Measurements from ENCODE around the gene STC2.
"Not testable (repeated sequence)": the region's sequence is repeated elsewhere in the genome, so short reads cannot be mapped to it uniquely, and the experiment has no call there.

The STC2 gene

GRCh38 chr5:173290477-173291131 is 37.6 kb downstream of the STC2 start:
- H3K4me3 ChIP-seq (ENCODE audit: low read depth, low read length): no peak overlapping the region
- H3K27me3 ChIP-seq (ENCODE audit: control insufficient read depth, insufficient read depth, low read length): peaks cover 19% of the 10 kb centered on the region
- no peak overlapping the region for H3K27ac ChIP-seq (ENCODE audit: low read depth, low read length)
- H3K36me3 ChIP-seq (ENCODE audit: control insufficient read depth, insufficient read depth, low read length): no peaks in the 10 kb centered on the region
- H3K4me1 ChIP-seq (ENCODE audit: control insufficient read depth, insufficient read depth, low read length): peaks cover 18% of the 10 kb centered on the region
- H3K9ac ChIP-seq (ENCODE audit: low read depth, low read length): no peak overlapping the region
- no peaks in the 10 kb centered on the region for H3K9me3 ChIP-seq (ENCODE audit: control insufficient read depth, insufficient read depth, low read length)

DNA sequence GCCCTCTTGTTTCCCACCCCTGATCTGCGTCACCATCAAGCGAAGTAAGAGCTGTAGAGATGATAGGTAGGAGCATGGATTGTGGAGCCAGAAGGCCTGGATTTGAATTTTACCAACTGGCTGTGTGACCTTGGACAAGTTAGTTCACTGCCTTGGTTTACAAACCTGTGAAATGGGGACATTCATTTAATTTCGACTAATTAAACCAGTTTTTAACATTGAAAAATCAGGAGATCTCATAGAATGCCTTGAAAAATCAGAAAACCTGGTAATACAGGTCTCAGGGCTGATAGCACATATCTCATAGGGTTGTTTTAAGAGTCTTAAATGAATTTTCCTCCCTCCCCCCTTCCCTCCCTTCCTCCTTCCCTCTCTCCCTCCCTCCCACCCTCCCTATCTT is 38.8 kb downstream of the STC2 start:
- Histone ChIP-seq H3K4me1 (ENCODE audit: control insufficient read depth, insufficient read depth, low read length) (peaks cover 15% of the 10 kb centered on the region), H3K4me3 (ENCODE audit: low read depth, low read length) (no peak overlapping the region), H3K27me3 (ENCODE audit: control insufficient read depth, insufficient read depth, low read length) (peaks cover 21% of the 10 kb centered on the region), H3K9ac (ENCODE audit: low read depth, low read length) (no peak overlapping the region), H3K36me3 (ENCODE audit: control insufficient read depth, insufficient read depth, low read length) (no peaks in the 10 kb centered on the region), H3K27ac (ENCODE audit: low read depth, low read length) (no peak overlapping the region), H3K9me3 (ENCODE audit: control insufficient read depth, insufficient read depth, low read length) (no peaks in the 10 kb centered on the region; the same call in 1 of the 2 replicates)

- Histone ChIP-seq H3K27me3 (ENCODE audit: control insufficient read depth, insufficient read depth, low read length) (peaks cover 23% of the 10 kb centered on the region), H3K36me3 (ENCODE audit: control insufficient read depth, insufficient read depth, low read length) (no peaks in the 10 kb centered on the region), H3K4me3 (ENCODE audit: low read depth, low read length) (no peak overlapping the region), H3K9ac (ENCODE audit: low read depth, low read length) (no peak overlapping the region), H3K27ac (ENCODE audit: low read depth, low read length) (no peak overlapping the region), H3K9me3 (ENCODE audit: control insufficient read depth, insufficient read depth, low read length) (no peaks in the 10 kb centered on the region; the same call in 1 of the 2 replicates), H3K4me1 (ENCODE audit: control insufficient read depth, insufficient read depth, low read length) (peaks cover 11% of the 10 kb centered on the region)
Measured at GRCh38 chr5:173288632-173289031, 39.6 kb downstream of the STC2 start.

GRCh38 chr5:173287086-173287485 is 41.1 kb downstream of the STC2 start:
- no peak overlapping the region for H3K4me3 ChIP-seq (ENCODE audit: low read depth, low read length)
- no peak overlapping the region for H3K9ac ChIP-seq (ENCODE audit: low read depth, low read length)
- H3K9me3 ChIP-seq (ENCODE audit: control insufficient read depth, insufficient read depth, low read length): no peaks in the 10 kb centered on the region; the same call in 1 of the 2 replicates
- H3K27ac ChIP-seq (ENCODE audit: low read depth, low read length): no peak overlapping the region
- H3K27me3 ChIP-seq (ENCODE audit: control insufficient read depth, insufficient read depth, low read length): peaks cover 30% of the 10 kb centered on the region
- peaks cover 5% of the 10 kb centered on the region for H3K4me1 ChIP-seq (ENCODE audit: control insufficient read depth, insufficient read depth, low read length)
- no peaks in the 10 kb centered on the region for H3K36me3 ChIP-seq (ENCODE audit: control insufficient read depth, insufficient read depth, low read length)

GRCh38 chr5:173284343-173284958 is 43.8 kb downstream of the STC2 start:
- not testable (repeated sequence) for H3K4me3 ChIP-seq (ENCODE audit: low read depth, low read length); H3K9ac ChIP-seq (ENCODE audit: low read depth, low read length); H3K9me3 ChIP-seq (ENCODE audit: control insufficient read depth, insufficient read depth, low read length); H3K27ac ChIP-seq (ENCODE audit: low read depth, low read length); H3K36me3 ChIP-seq (ENCODE audit: control insufficient read depth, insufficient read depth, low read length); H3K4me1 ChIP-seq (ENCODE audit: control insufficient read depth, insufficient read depth, low read length)
- peaks cover 32% of the 10 kb centered on the region for H3K27me3 ChIP-seq (ENCODE audit: control insufficient read depth, insufficient read depth, low read length)

GRCh38 chr5:173283318-173284288 is 44.6 kb downstream of the STC2 start:
- H3K9ac ChIP-seq (ENCODE audit: low read depth, low read length): 0 out of 2 replicates have a peak overlapping the region, but pooled peaks have one; percentile 44
- H3K4me1 ChIP-seq (ENCODE audit: control insufficient read depth, insufficient read depth, low read length): no peaks in the 10 kb centered on the region; the same call in 1 of the 2 replicates
- no peaks in the 10 kb centered on the region for H3K36me3 ChIP-seq (ENCODE audit: control insufficient read depth, insufficient read depth, low read length)
- H3K27me3 ChIP-seq (ENCODE audit: control insufficient read depth, insufficient read depth, low read length): peaks cover 32% of the 10 kb centered on the region
- H3K9me3 ChIP-seq (ENCODE audit: control insufficient read depth, insufficient read depth, low read length): no peaks in the 10 kb centered on the region; the same call in 1 of the 2 replicates
- H3K27ac ChIP-seq (ENCODE audit: low read depth, low read length): no peak overlapping the region
- H3K4me3 ChIP-seq (ENCODE audit: low read depth, low read length): peak overlapping the region; percentile 50

DNA sequence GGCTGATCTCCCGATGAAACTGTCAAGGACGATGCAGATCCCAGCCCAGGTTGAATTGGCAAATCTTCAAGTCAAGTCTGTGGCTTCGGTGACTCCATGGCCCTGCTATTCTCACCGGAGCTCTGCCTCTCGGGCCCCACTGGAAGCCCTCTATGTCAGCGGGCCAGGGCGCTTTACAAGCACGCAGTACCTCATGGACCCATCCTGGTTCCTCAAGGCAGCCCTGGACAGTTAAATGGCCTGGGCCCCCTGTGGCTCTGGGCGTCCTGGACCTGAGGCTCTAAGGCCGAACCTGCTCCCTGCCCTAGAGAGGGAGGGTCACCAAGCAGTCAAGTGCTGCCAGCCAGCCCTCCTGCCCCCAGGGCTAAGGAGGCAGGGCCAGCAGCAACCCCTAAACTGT is 45.3 kb downstream of the STC2 start:
- H3K27me3 ChIP-seq (ENCODE audit: control insufficient read depth, insufficient read depth, low read length): peaks cover 32% of the 10 kb centered on the region
- H3K9ac ChIP-seq (ENCODE audit: low read depth, low read length): no peak overlapping the region
- H3K4me3 ChIP-seq (ENCODE audit: low read depth, low read length): no peak overlapping the region

GRCh38 chr5:173281910-173282309 is 46.3 kb downstream of the STC2 start:
- Histone ChIP-seq H3K27me3 (ENCODE audit: control insufficient read depth, insufficient read depth, low read length) (peaks cover 32% of the 10 kb centered on the region), H3K9me3 (ENCODE audit: control insufficient read depth, insufficient read depth, low read length) (no peaks in the 10 kb centered on the region; the same call in 1 of the 2 replicates), H3K27ac (ENCODE audit: low read depth, low read length) (no peak overlapping the region), H3K4me1 (ENCODE audit: control insufficient read depth, insufficient read depth, low read length) (no peaks in the 10 kb centered on the region; the same call in 1 of the 2 replicates), H3K4me3 (ENCODE audit: low read depth, low read length) (no peak overlapping the region), H3K9ac (ENCODE audit: low read depth, low read length) (no peak overlapping the region), H3K36me3 (ENCODE audit: control insufficient read depth, insufficient read depth, low read length) (no peaks in the 10 kb centered on the region)

More for the DNA sequence above, 45.3 kb downstream of the STC2 start:
- no peaks in the 10 kb centered on the region for H3K36me3 ChIP-seq (ENCODE audit: control insufficient read depth, insufficient read depth, low read length)
- H3K4me1 ChIP-seq (ENCODE audit: control insufficient read depth, insufficient read depth, low read length): no peaks in the 10 kb centered on the region; the same call in 1 of the 2 replicates
- H3K27ac ChIP-seq (ENCODE audit: low read depth, low read length): no peak overlapping the region
- H3K9me3 ChIP-seq (ENCODE audit: control insufficient read depth, insufficient read depth, low read length): no peaks in the 10 kb centered on the region; the same call in 1 of the 2 replicates

GRCh38 chr5:173279166-173279565 is 49.0 kb downstream of the STC2 start:
- Histone ChIP-seq H3K27ac (ENCODE audit: low read depth, low read length) (no peak overlapping the region), H3K9ac (ENCODE audit: low read depth, low read length) (no peak overlapping the region), H3K9me3 (ENCODE audit: control insufficient read depth, insufficient read depth, low read length) (no peaks in the 10 kb centered on the region), H3K4me1 (ENCODE audit: control insufficient read depth, insufficient read depth, low read length) (no peaks in the 10 kb centered on the region; the same call in 1 of the 2 replicates), H3K36me3 (ENCODE audit: control insufficient read depth, insufficient read depth, low read length) (no peaks in the 10 kb centered on the region), H3K4me3 (ENCODE audit: low read depth, low read length) (no peak overlapping the region), H3K27me3 (ENCODE audit: control insufficient read depth, insufficient read depth, low read length) (peaks cover 21% of the 10 kb centered on the region)

DNA sequence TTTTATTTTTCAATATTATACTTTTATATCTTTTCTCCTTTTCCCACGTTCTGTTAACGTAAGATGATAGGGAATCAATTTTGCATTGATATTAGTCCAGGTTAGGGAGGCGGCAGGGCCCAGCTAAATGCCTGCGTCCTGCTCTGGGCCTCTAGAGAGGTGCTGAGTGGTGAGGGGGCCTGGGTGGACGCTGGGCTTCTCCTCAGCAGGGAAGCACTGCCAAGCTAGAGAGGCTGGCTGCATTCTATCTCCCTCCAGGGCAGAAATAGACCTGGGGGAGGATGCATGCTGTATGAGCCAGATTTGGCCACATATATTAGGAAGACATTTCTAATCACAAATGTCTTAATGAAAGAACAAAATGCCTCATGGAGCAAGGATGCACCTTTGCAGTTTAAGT is 49.6 kb downstream of the STC2 start:
- H3K27ac ChIP-seq (ENCODE audit: low read depth, low read length): no peak overlapping the region
- no peak overlapping the region for H3K9ac ChIP-seq (ENCODE audit: low read depth, low read length)
- H3K4me3 ChIP-seq (ENCODE audit: low read depth, low read length): no peak overlapping the region

More for the DNA sequence above, 49.6 kb downstream of the STC2 start:
- no peaks in the 10 kb centered on the region for H3K9me3 ChIP-seq (ENCODE audit: control insufficient read depth, insufficient read depth, low read length)
- H3K36me3 ChIP-seq (ENCODE audit: control insufficient read depth, insufficient read depth, low read length): no peaks in the 10 kb centered on the region
- H3K4me1 ChIP-seq (ENCODE audit: control insufficient read depth, insufficient read depth, low read length): no peaks in the 10 kb centered on the region; the same call in 1 of the 2 replicates
- H3K27me3 ChIP-seq (ENCODE audit: control insufficient read depth, insufficient read depth, low read length): peaks cover 16% of the 10 kb centered on the region
